HFFc6 (cell line): ENCODE results near the gene ZNF831. TPM values are rescaled to one million over a fixed set of nuclear protein-coding genes. Genes with fewer than 3 reads are reported as not detected.

Experiments
- DNase-seq: peaks from one replicate; pipeline ENCODE4 v3.0.0-alpha.2; 2018
- H3K27ac Mint-ChIP-seq: 2 replicates; pipeline ENCODE4 v1.8.0; 2020; ENCODE audit warnings: mild to moderate bottlenecking, mixed read lengths
- H3K27me3 Mint-ChIP-seq: 2 replicates; pipeline ENCODE4 v1.8.0; 2021; ENCODE audit warnings: mild to moderate bottlenecking, moderate library complexity, mixed read lengths; ENCODE audit not compliant: insufficient read depth
- H3K36me3 Mint-ChIP-seq: 2 replicates; pipeline ENCODE4 v1.8.0; 2021; ENCODE audit warnings: low read depth, mixed read lengths
- H3K4me1 Mint-ChIP-seq: 2 replicates; pipeline ENCODE4 v1.8.0; 2020; ENCODE audit warnings: low read depth, mixed read lengths
- H3K4me3 Mint-ChIP-seq: 2 replicates; pipeline ENCODE4 v1.8.0; 2020; ENCODE audit warnings: mild to moderate bottlenecking, moderate library complexity, mixed read lengths
- H3K9me3 Mint-ChIP-seq: 2 replicates; pipeline ENCODE4 v1.8.0; 2020; ENCODE audit warnings: mild to moderate bottlenecking, mixed read lengths
- total RNA-seq, 6 experiments: library from RNA; stranded (reverse); fragmentation: NEBNext Ultra II Directional; extraction: Animal tissue kit (Norgen Biotek cat#: 25700); gene quantifications; 2 replicates in 1 of 6; 3 replicates in 5 of 6; pipeline ENCODE4 v1.2.3, GENCODE V29; 2021
- TF ChIP-seq, protein P1 (sequence below): fragments of 200-600 bp; sonication (generic); IDR thresholded peaks from 2 replicates; pipeline ENCODE4 v1.5.0; 2021; ENCODE audit warnings: antibody characterized with exemption, mild to moderate bottlenecking

ZNF831 gene
- total RNA-seq, 6 experiments from 2014 or later, result not detected

DNA sequence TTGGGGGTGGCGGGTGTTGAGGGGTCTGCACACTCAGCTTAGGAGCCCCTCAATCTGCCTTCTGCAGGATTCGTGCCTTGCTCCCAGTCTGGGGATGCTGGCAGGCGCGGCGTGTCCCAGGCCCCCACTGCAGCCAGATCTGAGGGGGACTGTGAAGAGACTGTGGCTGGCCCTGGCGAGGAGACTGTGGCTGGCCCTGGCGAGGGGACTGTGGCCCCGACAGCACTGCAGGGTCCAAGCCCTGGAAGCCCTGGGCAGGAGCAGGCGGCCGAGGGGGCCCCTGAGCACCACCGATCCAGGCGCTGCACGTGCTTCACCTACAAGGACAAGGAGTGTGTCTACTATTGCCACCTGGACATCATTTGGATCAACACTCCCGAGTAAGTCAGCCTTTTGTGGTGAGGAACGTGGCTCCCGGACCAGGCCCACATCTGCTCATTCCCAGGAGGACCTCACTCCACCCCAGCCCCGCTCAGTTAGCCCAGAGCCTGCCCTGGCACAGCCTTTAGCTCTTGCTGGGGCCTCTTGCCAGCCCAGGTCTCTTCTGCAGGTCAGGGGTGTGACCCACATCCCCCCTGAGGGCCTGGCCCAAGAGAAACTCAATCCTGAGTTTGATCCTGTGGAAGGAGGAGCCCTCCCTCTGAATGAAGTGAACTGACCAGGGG, 137.9 kb downstream of the ZNF831 start:
- no peak for DNase-seq
- Mint-ChIP-seq H3K4me1 (no peaks in the 10 kb centered on the region), H3K36me3 (no peaks in the 10 kb centered on the region), H3K4me3 (no peak overlapping the region), H3K27me3 (no peaks in the 10 kb centered on the region; the same call in 1 of the 2 replicates), H3K27ac (no peak overlapping the region), H3K9me3 (peaks cover 40% of the 10 kb centered on the region)
- TF ChIP-seq, protein P1, sequence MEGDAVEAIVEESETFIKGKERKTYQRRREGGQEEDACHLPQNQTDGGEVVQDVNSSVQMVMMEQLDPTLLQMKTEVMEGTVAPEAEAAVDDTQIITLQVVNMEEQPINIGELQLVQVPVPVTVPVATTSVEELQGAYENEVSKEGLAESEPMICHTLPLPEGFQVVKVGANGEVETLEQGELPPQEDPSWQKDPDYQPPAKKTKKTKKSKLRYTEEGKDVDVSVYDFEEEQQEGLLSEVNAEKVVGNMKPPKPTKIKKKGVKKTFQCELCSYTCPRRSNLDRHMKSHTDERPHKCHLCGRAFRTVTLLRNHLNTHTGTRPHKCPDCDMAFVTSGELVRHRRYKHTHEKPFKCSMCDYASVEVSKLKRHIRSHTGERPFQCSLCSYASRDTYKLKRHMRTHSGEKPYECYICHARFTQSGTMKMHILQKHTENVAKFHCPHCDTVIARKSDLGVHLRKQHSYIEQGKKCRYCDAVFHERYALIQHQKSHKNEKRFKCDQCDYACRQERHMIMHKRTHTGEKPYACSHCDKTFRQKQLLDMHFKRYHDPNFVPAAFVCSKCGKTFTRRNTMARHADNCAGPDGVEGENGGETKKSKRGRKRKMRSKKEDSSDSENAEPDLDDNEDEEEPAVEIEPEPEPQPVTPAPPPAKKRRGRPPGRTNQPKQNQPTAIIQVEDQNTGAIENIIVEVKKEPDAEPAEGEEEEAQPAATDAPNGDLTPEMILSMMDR, result no peak

DNA sequence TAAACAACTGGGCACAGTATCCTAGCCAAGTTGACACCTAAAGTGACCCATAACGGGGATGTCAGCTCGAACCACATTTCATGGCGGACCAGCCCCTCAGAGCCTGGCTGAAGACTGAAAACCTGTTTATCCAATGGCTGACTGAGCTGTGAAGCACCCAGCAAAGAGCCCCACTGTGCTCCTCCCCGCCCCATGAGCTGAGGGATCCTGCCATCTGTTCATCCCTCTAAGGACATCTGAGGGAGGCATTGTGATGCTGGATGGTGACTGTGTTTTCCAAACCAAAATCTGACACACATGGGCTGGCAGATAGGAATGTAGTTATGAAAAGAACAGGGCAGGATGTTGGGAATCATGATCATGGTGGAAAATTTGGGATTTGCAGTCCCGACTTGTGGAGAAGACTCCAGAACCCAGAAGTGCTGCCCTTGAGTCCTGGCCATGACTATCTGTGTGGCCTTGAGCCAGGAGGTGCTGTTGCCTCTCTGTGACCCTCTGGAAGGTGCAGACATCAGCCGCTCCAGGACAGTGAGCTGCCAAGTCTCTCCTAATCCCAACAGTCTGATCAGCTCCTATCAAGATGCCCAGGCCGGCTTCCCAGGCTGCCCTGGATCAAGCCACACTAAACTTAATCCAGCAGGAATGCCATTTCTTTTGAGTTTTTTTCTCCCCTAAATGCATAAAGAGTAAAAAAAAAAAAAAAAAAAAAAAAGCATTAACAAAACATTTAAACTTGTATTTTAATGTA, 142.5 kb downstream of the ZNF831 start:
- Mint-ChIP-seq H3K4me3 (no peak overlapping the region), H3K27me3 (no peaks in the 10 kb centered on the region; the same call in 1 of the 2 replicates), H3K4me1 (no peaks in the 10 kb centered on the region), H3K36me3 (no peaks in the 10 kb centered on the region), H3K9me3 (peaks cover 44% of the 10 kb centered on the region), H3K27ac (no peak overlapping the region)
- DNase-seq, result no peak
- TF ChIP-seq, protein P1, result no peak

DNA sequence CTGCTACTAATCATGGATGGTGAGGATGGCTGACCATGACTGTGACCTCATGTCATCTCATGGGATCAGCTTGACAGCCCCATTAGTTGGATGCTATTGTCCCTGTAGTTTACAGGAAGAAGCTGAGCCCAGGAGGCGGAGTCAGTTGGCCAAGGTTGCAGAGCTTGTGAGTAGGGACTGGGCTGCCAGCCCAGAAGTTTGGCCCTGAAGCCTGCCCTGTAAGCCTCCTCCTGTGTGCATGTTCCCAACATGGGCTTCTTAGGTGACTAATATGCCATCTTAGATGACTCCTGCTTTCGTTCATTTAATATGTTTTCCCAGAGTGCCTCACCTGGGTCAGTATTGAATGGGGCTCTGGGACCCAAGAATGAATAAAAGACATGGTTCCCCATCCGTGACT, 143.6 kb downstream of the ZNF831 start:
- H3K36me3 Mint-ChIP-seq, result no peaks in the 10 kb centered on the region
- no peak overlapping the region for H3K27ac Mint-ChIP-seq
- TF ChIP-seq, protein P1, result no peak
- H3K27me3 Mint-ChIP-seq, result peaks cover 2% of the 10 kb centered on the region; the same call in 1 of the 2 replicates
- H3K4me1 Mint-ChIP-seq, result no peaks in the 10 kb centered on the region
- no peak overlapping the region for H3K4me3 Mint-ChIP-seq
- DNase-seq, result no peak
- peaks cover 50% of the 10 kb centered on the region for H3K9me3 Mint-ChIP-seq

Other genes with a start within 250 kb of the ZNF831 start
- 10 to 100 TPM; 52.3 to 64.0 (median 62.1) TPM for gene NELFCD, start 182.6 kb upstream of the ZNF831 start, total RNA-seq
- gene CTSZ, start 156.6 kb upstream of the ZNF831 start, total RNA-seq, result 100 to 1,000 TPM; 124 to 240 (median 136) TPM
- not detected for gene TUBB1, start 144.4 kb upstream of the ZNF831 start, total RNA-seq
- 10 to 100 TPM; 75.0 to 91.4 (median 84.4) TPM for gene ATP5F1E, start 131.5 kb upstream of the ZNF831 start, total RNA-seq
- gene PRELID3B, start 121.0 kb upstream of the ZNF831 start, total RNA-seq, result 10 to 100 TPM; 55.2 to 64.1 (median 59.8) TPM
- gene EDN3, start 136.8 kb downstream of the ZNF831 start, total RNA-seq, result not detected